A549 treated with Mapracorat at 1 μM for 4 hours (cell line): ENCODE measurements around the gene MYBBP1A. TPM values are rescaled to one million over a fixed set of nuclear protein-coding genes. Genes with fewer than 3 reads are reported as not detected.

Experiments used
- total RNA-seq: library from RNA; stranded (reverse); fragments of 200-300 nt; extraction: Qiagen RNA extraction; gene quantifications from 5 replicates; pipeline ENCODE4 v1.2.3, GENCODE V29; 2022

MYBBP1A gene, protein sequence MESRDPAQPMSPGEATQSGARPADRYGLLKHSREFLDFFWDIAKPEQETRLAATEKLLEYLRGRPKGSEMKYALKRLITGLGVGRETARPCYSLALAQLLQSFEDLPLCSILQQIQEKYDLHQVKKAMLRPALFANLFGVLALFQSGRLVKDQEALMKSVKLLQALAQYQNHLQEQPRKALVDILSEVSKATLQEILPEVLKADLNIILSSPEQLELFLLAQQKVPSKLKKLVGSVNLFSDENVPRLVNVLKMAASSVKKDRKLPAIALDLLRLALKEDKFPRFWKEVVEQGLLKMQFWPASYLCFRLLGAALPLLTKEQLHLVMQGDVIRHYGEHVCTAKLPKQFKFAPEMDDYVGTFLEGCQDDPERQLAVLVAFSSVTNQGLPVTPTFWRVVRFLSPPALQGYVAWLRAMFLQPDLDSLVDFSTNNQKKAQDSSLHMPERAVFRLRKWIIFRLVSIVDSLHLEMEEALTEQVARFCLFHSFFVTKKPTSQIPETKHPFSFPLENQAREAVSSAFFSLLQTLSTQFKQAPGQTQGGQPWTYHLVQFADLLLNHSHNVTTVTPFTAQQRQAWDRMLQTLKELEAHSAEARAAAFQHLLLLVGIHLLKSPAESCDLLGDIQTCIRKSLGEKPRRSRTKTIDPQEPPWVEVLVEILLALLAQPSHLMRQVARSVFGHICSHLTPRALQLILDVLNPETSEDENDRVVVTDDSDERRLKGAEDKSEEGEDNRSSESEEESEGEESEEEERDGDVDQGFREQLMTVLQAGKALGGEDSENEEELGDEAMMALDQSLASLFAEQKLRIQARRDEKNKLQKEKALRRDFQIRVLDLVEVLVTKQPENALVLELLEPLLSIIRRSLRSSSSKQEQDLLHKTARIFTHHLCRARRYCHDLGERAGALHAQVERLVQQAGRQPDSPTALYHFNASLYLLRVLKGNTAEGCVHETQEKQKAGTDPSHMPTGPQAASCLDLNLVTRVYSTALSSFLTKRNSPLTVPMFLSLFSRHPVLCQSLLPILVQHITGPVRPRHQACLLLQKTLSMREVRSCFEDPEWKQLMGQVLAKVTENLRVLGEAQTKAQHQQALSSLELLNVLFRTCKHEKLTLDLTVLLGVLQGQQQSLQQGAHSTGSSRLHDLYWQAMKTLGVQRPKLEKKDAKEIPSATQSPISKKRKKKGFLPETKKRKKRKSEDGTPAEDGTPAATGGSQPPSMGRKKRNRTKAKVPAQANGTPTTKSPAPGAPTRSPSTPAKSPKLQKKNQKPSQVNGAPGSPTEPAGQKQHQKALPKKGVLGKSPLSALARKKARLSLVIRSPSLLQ (N-terminal part only)
- total RNA-seq, result 86.4 to 111 TPM (median 102 TPM) in 5 replicates

DNA sequence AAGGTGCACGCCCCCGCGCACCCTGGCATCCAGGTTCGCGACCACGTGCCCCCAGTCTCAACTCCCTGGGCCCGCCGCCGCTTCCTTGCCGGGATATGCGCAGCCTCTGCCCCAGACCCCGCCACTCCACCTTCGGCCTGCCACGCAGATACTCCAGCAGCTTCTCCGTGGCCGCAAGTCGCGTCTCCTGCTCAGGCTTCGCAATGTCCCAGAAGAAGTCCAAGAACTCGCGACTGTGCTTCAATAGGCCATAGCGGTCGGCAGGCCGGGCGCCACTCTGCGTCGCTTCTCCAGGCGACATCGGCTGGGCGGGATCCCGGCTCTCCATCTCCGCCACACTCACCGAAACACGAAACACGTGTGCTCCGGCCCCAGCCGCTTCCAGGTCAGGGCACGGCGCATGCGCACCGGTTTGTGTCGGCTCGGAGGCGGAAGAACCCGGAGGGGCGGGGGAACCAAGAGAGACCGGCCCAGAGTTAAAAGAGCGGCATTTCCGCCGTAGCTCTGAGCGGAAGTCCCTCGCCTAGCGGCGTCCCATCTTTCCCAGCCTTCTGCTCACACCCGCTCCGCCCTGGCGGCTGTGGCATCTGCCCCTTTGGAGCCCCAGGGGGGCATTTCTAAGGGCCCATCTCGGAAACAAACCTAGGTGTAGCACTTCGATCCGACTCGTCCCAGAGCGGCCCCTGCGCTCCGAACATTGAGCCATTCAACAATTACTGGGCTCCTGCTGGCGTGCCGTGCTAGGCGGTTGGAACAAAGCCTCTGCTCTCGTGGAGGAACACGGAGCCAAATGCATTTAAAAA is at the start of gene MYBBP1A:
MYBBP1A (minus strand) TSS at position 388 of the 803 bp plus-strand sequence; CDS start at position 328, 60 bp downstream.

DNA sequence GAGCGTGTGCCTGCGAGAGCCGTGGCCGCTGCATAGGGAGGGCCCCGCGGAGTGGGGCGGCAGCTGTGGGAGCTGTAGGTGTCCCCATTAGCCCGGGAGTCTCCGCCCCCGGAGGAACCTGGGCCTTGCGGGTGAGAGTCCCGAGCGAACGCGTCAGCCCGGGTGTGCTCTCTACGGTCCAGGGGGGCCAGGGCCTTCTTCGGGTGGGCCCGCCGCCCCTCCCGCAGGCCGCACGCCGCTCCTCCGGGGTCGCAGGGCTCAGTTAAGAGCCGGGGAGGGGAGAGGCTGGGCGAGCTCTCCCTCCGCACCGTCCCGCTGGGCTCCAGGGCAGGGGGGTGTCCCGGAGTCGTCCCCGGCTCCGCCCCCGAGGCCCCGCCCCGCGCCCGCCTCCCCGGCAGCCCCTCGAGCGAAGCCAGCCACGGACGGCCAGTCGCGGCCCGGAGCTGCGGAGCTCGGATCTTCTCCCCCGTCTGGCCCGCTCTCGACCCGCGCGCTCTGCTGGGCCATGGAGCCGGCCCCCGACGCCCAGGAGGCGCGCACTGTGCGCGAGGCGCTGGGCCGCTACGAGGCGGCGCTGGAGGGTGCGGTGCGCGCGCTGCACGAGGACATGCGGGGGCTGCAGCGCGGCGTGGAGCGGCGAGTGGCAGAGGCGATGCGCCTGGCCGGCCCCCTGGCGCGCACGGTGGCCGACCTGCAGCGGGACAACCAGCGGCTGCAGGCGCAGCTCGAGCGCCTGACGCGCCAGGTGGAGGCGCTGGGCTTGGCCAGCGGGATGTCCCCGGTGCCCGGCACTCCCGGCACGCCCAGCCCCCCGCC is 29.1 kb upstream of the MYBBP1A start, which contains the start of gene SMTNL2:
SMTNL2 (plus strand) TSS at position 429 of the 816 bp plus-strand sequence; CDS start at position 506, 77 bp downstream.

DNA sequence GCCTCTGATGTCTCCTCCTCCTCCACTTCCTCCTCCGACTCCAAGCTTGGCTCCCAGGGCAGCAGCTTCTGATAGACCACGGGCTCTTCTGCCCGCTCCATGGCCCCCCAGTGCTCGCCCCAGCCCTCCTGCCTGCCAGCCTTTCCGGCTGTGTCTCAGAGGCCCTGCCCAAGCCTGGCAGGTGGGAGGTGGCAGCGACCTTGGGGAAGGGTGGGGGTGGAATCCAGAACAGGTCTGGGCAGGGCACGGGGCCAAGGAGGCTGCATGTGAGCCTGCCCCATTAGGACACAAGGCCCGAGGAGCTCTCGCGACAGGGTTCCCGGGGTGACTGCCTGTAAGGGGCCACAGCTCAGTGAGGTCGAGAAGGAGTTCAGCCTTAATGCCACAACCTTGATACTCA is 5.2 kb upstream of the MYBBP1A start, which contains the start of gene GGT6:
GGT6 (minus strand) TSS at position 157 of the 400 bp plus-strand sequence; CDS start at position 101, 56 bp downstream.

DNA sequence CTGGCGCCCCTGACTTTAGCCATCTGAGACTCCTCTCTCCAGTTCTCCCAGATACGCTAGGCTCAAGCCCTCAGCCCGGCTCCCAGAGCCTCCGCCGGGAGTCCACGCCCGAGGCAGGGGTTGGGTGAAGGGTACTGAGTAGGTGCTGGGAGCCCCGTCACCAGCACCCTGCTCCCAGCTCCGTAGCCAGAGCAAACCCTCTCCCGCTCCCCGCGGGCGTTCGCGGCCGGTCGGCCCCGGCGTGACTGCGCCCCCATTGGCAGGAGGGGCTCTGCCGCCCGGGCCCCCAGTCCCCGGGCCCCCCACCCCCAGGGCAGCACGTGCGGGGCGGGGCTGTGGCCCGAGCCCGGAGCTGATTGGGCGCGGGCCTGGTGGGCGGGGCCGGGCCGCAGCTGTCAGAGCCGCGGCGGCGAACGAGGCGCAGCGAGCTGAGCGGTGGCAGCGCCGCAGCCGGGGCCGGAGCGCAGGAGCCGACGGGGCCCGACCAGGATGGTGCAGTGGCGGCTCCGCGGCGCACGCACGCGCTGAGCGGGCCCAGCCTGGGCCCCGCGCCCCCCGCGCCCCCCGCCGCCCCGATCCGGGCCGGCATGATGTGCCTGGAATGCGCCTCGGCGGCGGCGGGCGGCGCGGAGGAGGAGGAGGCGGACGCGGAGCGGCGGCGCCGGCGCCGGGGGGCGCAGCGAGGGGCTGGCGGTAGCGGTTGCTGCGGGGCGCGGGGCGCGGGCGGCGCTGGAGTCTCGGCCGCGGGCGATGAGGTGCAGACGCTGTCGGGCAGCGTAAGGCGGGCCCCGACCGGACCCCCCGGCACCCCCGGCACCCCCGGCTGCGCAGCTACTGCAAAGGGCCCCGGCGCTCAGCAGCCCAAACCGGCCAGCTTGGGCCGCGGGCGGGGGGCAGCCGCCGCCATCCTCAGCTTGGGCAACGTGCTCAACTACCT is 56.5 kb downstream of the MYBBP1A start, which contains the start of gene SPNS2:
SPNS2 (plus strand) TSS at position 421 of the 937 bp plus-strand sequence; CDS start at position 588, 167 bp downstream.

Other genes starting within 250 kb of the MYBBP1A start
- gene UBE2G1, start 188.7 kb downstream of the MYBBP1A start, total RNA-seq, result 67.2 to 94.4 TPM (median 77.5 TPM) in 5 replicates
- gene SPNS3, start 121.4 kb downstream of the MYBBP1A start, total RNA-seq, result not detected in 5 replicates
- gene SPNS2, start 56.5 kb downstream of the MYBBP1A start, total RNA-seq, result 7.6 to 15.2 TPM (median 10.6 TPM) in 5 replicates
- gene GGT6, start 5.2 kb upstream of the MYBBP1A start, total RNA-seq, result not detected in 5 replicates
- 0.15 to 0.97 TPM (median 0.36 TPM) in 5 replicates for gene SMTNL2, start 29.1 kb upstream of the MYBBP1A start, total RNA-seq
- 0.10 to 0.28 TPM (median 0.14 TPM) in 4 of 5 replicates, not detected in the other for gene ALOX15, start 86.3 kb upstream of the MYBBP1A start, total RNA-seq
- gene PELP1, start 148.8 kb upstream of the MYBBP1A start, total RNA-seq, result 57.8 to 78.2 TPM (median 70.6 TPM) in 5 replicates
- 47.6 to 69.4 TPM (median 56.5 TPM) in 5 replicates for gene ARRB2, start 155.2 kb upstream of the MYBBP1A start, total RNA-seq
- gene MED11, start 176.0 kb upstream of the MYBBP1A start, total RNA-seq, result 39.8 to 43.6 TPM (median 40.8 TPM) in 5 replicates
- gene ZMYND15, start 184.4 kb upstream of the MYBBP1A start, total RNA-seq, result 0.24 to 0.69 TPM (median 0.32 TPM) in 5 replicates
- gene CXCL16, start 184.5 kb upstream of the MYBBP1A start, total RNA-seq, result 15.4 to 20.3 TPM (median 16.8 TPM) in 5 replicates
- gene TM4SF5, start 216.5 kb upstream of the MYBBP1A start, total RNA-seq, result 0.50 to 1.3 TPM (median 0.73 TPM) in 5 replicates
- 0.68 to 1.6 TPM (median 0.81 TPM) in 5 replicates for gene VMO1, start 231.0 kb upstream of the MYBBP1A start, total RNA-seq
- gene GLTPD2, start 233.6 kb upstream of the MYBBP1A start, total RNA-seq, result not detected in 5 replicates
- 471 to 505 TPM (median 471 TPM) in 5 replicates for gene PSMB6, start 240.8 kb upstream of the MYBBP1A start, total RNA-seq